ENCODE data around the gene CTNNA1. TPM values are rescaled to one million over a fixed set of nuclear protein-coding genes. Genes with fewer than 3 reads are reported as not detected.

Gene CTNNA1
- total RNA-seq, 1 donor from 2014 or later, result 359 TPM

DNA sequence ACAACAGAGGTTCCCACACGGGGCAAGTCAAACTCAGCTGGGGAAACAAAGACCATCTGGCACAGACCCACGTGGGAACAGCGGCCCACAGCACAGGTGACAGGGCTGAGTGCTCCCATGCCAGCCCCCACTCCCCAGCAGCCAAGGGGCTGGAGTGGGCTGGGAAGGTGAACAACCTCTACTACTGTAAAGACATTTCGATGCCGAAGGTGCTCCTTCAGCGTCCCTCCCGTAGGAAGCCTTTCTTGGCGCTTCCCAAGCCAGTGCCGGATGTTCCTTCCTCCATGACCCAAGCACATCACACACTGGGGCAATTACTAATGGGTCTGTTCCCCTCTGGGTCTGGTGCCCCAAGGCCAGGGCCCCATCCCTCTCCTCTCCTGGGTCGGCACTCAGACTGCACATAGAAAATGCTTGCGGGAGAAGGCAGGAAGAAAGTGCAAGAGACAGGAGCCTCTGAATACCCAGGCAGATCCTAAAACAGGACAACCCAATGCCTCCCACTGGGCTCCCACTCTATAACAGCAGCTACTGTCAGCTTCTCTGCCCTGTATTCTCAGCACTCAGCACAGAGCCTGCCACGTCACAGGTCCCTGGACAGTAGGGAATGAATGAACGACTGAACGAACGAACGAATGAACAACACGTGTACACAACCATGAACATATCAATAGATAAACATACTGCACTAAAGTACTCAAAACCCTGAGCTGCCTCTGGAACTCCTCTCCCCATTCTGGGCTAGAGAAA is 198.9 kb downstream of the CTNNA1 start:
- DNase-seq (ENCODE audit: low read depth) (no peak), FAIRE-seq (no peak)
- no peak overlapping the region for H2AFZ ChIP-seq (ENCODE audit: low read depth, low read length)
- H3K27ac Mint-ChIP-seq (ENCODE audit: unreplicated experiment), result no peak overlapping the region
- no peaks in the 10 kb centered on the region for H3K9me3 ChIP-seq (ENCODE audit: insufficient read depth, low read depth, low read length)
- no peak overlapping the region for H3K9ac ChIP-seq (ENCODE audit: low read length)
- H3K27me3 Mint-ChIP-seq (ENCODE audit: low read depth, unreplicated experiment), result peaks cover 17% of the 10 kb centered on the region
- TF ChIP-seq, protein P1, sequence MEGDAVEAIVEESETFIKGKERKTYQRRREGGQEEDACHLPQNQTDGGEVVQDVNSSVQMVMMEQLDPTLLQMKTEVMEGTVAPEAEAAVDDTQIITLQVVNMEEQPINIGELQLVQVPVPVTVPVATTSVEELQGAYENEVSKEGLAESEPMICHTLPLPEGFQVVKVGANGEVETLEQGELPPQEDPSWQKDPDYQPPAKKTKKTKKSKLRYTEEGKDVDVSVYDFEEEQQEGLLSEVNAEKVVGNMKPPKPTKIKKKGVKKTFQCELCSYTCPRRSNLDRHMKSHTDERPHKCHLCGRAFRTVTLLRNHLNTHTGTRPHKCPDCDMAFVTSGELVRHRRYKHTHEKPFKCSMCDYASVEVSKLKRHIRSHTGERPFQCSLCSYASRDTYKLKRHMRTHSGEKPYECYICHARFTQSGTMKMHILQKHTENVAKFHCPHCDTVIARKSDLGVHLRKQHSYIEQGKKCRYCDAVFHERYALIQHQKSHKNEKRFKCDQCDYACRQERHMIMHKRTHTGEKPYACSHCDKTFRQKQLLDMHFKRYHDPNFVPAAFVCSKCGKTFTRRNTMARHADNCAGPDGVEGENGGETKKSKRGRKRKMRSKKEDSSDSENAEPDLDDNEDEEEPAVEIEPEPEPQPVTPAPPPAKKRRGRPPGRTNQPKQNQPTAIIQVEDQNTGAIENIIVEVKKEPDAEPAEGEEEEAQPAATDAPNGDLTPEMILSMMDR (IDR thresholded peaks at IDR 0.05; ENCODE audit: insufficient read depth, low read depth, low read length), result no peak
- no peak for TF ChIP-seq EZH2 (IDR thresholded peaks at IDR 0.05; ENCODE audit: insufficient read depth, low read length)
- H3K27me3 ChIP-seq (ENCODE audit: insufficient read depth, low read length), result no peaks in the 10 kb centered on the region
- peaks cover 36% of the 10 kb centered on the region for H3K4me1 Mint-ChIP-seq (ENCODE audit: low read depth, unreplicated experiment)
- H3K36me3 Mint-ChIP-seq (ENCODE audit: low read depth, unreplicated experiment), result peaks cover 20% of the 10 kb centered on the region
- no peaks in the 10 kb centered on the region for H3K9me3 Mint-ChIP-seq (ENCODE audit: unreplicated experiment)
- H3K4me3 Mint-ChIP-seq (ENCODE audit: unreplicated experiment), result no peak overlapping the region
- H3K4me3 ChIP-seq (ENCODE audit: insufficient read depth, low read depth, low read length), result no peak overlapping the region
- no peaks in the 10 kb centered on the region for H3K36me3 ChIP-seq (ENCODE audit: insufficient read depth, low read length)
- no peaks in the 10 kb centered on the region for H3K79me2 ChIP-seq (ENCODE audit: insufficient read depth, low read length)
- H3K27ac ChIP-seq (ENCODE audit: low read depth, low read length), result no peak overlapping the region
- peaks cover 23% of the 10 kb centered on the region for H4K20me1 ChIP-seq (ENCODE audit: insufficient read depth, low read length)
- H3K4me2 ChIP-seq (ENCODE audit: low read length), result no peak overlapping the region
- peaks cover 12% of the 10 kb centered on the region for H3K4me1 ChIP-seq (ENCODE audit: insufficient read depth, low read length)

DNA sequence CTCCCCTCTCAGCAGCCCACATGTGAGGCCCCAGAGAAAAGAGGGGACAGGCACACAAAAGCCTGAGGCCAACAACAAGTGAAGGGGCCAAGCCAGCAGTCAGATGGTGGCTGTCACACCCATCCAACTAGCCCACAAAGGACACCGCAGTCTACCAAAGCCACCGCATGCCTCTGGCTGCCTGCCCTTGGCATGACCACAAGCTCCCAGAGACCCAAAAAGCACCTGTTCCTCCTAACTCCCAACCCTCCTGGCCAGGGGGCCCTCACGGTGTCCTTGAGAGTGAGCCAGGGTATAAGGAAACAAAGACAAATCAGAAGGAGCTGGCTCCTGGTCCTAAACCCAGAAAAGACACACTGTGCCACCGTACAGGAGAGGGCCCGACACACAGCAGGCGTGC is 199.7 kb downstream of the CTNNA1 start:
- Mint-ChIP-seq H3K27ac (ENCODE audit: unreplicated experiment) (no peak overlapping the region), H3K27me3 (ENCODE audit: low read depth, unreplicated experiment) (peaks cover 15% of the 10 kb centered on the region), H3K4me3 (ENCODE audit: unreplicated experiment) (peak overlapping the region; percentile 27), H3K36me3 (ENCODE audit: low read depth, unreplicated experiment) (peaks cover 17% of the 10 kb centered on the region), H3K4me1 (ENCODE audit: low read depth, unreplicated experiment) (peaks cover 36% of the 10 kb centered on the region), H3K9me3 (ENCODE audit: unreplicated experiment) (no peaks in the 10 kb centered on the region)
- no peaks in the 10 kb centered on the region for H3K36me3 ChIP-seq (ENCODE audit: insufficient read depth, low read length)
- no peaks in the 10 kb centered on the region for H3K79me2 ChIP-seq (ENCODE audit: insufficient read depth, low read length)
- no peaks in the 10 kb centered on the region for H3K9me3 ChIP-seq (ENCODE audit: insufficient read depth, low read depth, low read length)
- H2AFZ ChIP-seq (ENCODE audit: low read depth, low read length), result peak overlapping the region; percentile 5
- no peak for TF ChIP-seq EZH2 (IDR thresholded peaks at IDR 0.05; ENCODE audit: insufficient read depth, low read length)
- TF ChIP-seq, protein P1 (IDR thresholded peaks at IDR 0.05; ENCODE audit: insufficient read depth, low read depth, low read length), result no peak
- peaks cover 12% of the 10 kb centered on the region for H3K4me1 ChIP-seq (ENCODE audit: insufficient read depth, low read length)
- H3K9ac ChIP-seq (ENCODE audit: low read length), result no peak overlapping the region
- peak overlapping the region; percentile 36 for H3K4me2 ChIP-seq (ENCODE audit: low read length)
- H3K27me3 ChIP-seq (ENCODE audit: insufficient read depth, low read length), result no peaks in the 10 kb centered on the region
- H3K27ac ChIP-seq (ENCODE audit: low read depth, low read length), result no peak overlapping the region
- DNase-seq (ENCODE audit: low read depth) (no peak), FAIRE-seq (no peak)
- H4K20me1 ChIP-seq (ENCODE audit: insufficient read depth, low read length), result peaks cover 19% of the 10 kb centered on the region
- no peak overlapping the region for H3K4me3 ChIP-seq (ENCODE audit: insufficient read depth, low read depth, low read length)

Data from astrocyte (in vitro differentiated cells and primary cell).